GM12865 (cell line): ENCODE data around the gene TAB2.
A peak's percentile ranks its signal among the peaks of the same experiment; 100 is the strongest.

ENCODE experiments used
- DNase-seq: peaks from one replicate; pipeline ENCODE4 v3.0.0; 2010; ENCODE audit warnings: low read depth
- H3K4me3 ChIP-seq: 2 replicates; pipeline ENCODE4 v1.5.1; 2011; ENCODE audit warnings: mild to moderate bottlenecking, low read depth, low read length, control low read depth
- TF ChIP-seq, protein P1 (sequence below): IDR thresholded peaks from 2 replicates; pipeline ENCODE4 v1.5.1; 2011; ENCODE audit warnings: low read length, control low read depth, low read depth, inconsistent platforms; ENCODE audit not compliant: insufficient read depth; ENCODE audit errors: missing control alignments

The TAB2 gene

DNA sequence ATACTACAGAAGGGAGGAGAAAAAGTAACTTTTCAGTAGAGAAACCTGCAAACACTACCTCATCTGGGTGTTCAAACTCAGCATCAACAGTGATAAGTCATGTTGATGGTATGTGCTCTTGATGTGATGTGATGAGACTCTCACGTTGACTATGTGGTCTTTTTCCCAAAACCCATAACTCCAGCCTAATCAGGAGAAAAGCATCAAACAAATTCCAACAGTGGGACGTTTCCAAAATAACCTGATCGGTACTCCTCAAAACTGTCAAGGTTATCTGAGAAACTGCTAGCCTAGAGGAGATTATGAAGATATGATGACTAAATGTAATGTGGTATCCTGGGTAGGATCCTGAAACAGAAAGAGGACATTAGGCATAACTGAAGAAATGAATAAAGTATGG lies 41.9 kb upstream of the TAB2 start:
- TF ChIP-seq, protein P1, sequence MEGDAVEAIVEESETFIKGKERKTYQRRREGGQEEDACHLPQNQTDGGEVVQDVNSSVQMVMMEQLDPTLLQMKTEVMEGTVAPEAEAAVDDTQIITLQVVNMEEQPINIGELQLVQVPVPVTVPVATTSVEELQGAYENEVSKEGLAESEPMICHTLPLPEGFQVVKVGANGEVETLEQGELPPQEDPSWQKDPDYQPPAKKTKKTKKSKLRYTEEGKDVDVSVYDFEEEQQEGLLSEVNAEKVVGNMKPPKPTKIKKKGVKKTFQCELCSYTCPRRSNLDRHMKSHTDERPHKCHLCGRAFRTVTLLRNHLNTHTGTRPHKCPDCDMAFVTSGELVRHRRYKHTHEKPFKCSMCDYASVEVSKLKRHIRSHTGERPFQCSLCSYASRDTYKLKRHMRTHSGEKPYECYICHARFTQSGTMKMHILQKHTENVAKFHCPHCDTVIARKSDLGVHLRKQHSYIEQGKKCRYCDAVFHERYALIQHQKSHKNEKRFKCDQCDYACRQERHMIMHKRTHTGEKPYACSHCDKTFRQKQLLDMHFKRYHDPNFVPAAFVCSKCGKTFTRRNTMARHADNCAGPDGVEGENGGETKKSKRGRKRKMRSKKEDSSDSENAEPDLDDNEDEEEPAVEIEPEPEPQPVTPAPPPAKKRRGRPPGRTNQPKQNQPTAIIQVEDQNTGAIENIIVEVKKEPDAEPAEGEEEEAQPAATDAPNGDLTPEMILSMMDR: no peak
- no peak for DNase-seq
- no peak overlapping the region for H3K4me3 ChIP-seq

DNA sequence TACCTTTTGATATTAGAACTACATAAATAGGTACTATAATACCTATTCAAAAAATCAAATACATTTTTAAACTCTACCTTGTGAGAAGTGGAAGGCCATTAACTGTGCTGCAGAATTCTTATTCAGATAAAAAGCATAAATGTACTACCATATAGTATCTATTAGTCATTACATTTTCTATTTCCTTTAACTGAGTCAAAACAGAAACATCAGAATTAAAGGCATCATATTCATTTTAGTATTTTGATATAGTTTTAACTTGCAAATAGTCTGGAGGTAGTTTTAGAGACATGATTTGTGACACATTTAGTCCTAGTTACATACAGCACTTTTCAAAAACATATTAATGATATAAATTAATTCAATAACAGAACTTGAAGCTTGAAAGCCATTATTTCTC lies 39.9 kb upstream of the TAB2 start:
- TF ChIP-seq, protein P1: no peak
- no peak overlapping the region for H3K4me3 ChIP-seq
- DNase-seq: no peak

DNA sequence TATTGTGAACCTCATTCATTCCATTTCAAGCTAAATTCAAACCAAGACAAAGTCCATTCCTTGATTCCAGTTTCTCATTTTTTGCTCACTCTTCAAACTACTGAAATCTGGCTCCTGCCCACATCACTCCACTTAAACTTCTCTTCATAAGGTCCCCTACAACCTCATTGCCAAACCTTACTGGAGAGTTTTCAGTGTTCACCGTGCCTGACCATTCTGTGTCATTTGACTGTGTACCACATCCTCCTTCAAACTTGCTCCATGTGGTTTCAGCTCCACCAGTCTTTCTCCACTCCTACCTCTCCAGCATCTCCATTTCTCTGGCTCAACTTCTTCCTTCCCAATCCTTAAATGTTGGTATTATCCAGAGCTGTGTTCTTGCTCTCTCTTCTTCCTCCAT lies 38.5 kb upstream of the TAB2 start:
- TF ChIP-seq, protein P1: no peak
- H3K4me3 ChIP-seq: no peak overlapping the region
- no peak for DNase-seq

DNA sequence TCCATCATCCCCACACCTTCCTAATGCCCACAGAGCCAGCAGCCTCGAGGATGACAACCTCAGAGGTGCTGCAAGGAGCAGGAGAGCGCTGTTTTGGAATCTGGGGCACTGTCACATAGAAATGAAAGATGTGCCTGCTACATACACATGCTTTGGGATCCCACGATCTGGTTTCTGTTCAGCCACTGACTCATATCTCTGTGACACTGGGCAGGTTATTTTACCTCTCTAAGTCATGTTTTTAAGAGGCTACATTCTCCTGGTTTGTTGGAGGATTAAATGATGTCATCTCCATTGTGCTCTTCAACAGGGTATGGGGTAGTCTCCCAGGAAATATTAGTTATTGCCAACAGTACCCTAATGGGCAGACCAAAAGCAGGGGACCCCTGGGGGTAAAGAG lies 32.6 kb upstream of the TAB2 start:
- DNase-seq: peak; percentile 22
- TF ChIP-seq, protein P1: no peak

DNA sequence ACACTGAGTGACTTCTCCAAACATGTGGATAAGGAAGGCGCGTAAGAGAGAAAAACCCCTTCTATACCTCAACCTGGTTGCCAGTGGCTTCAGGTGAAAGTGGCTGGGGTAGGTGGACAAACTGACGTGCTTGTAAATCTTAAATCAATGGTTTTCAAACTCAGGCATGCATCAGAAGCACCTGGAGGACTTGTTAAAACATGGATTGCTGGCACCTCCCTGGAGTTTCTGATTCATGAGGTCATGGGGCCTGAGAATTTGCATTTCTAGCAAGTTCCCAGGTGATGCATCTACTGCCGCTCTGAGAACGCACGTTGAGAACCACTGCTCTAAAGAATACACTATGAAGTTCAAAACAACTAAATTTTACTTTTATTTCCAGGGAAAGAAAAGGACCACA lies 31.9 kb upstream of the TAB2 start:
- no peak for DNase-seq
- no peak overlapping the region for H3K4me3 ChIP-seq
- TF ChIP-seq, protein P1: no peak

More for the DNA sequence above, 32.6 kb upstream of the TAB2 start:
- no peak overlapping the region for H3K4me3 ChIP-seq

DNA sequence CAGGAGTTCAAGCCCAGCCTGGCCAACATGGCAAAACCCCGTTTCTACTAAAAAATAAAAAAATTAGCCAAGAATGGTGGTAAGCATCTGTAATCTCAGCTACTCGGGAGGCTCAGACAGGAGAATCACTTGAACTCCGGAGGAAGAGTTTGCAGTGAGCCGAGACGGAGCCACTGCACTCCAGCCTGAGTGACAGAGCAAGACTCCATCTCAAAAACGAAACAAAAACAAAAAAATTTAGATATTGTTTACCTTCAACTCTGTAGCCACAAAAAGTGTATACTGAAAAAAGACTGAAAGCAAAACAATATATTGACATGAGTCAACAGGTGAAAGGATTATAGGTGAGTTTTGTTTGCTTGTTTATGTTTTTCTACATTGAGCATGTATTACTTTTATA lies 30.6 kb upstream of the TAB2 start:
- TF ChIP-seq, protein P1: no peak
- H3K4me3 ChIP-seq: no peak overlapping the region
- no peak for DNase-seq

DNA sequence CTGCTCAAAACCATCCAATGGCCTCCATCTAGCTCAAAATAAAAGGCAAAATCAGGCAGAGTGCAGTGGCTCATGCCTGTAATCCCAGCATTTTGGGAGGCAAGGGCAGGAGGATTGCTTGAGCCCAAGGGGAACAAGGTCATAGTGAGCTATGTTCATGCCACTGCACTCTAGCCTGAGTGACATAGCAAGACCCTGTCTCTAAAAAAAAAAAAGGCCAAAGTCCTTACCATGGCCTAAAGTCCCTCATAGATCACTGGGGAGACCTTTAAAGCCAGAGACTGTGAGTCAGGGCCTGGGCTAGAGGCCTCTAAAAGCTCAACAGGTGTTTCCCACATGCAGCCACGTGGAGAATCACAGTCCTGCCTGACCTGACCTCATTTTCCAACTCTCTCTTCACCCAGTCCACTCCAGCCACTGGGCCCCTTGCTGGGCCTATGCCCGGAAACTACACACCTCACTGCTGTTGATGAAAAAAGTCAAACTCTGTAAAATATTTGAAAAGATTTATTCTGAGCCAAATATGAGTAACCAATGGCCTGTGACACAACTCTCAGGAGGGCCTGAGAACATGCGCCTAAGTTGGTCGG lies 28.2 kb upstream of the TAB2 start:
- DNase-seq: no peak
- H3K4me3 ChIP-seq: no peak overlapping the region
- TF ChIP-seq, protein P1: no peak
